HepG2 (cell line): ENCODE data around the gene U2AF2. TPM values are rescaled to one million over a fixed set of nuclear protein-coding genes. Genes with fewer than 3 reads are reported as not detected.
A peak's percentile ranks its signal among the peaks of the same experiment; 100 is the strongest.

ENCODE experiments used
- ATAC-seq: fragments of 200-7000 bp; cut with Tn5 transposase; 3 replicates; pipeline ENCODE4 v1.9.1; 2020; ENCODE audit warnings: mild to moderate bottlenecking, moderate library complexity
- BruUV-seq: library from RNA; stranded (reverse); fragments of 400-500 nt; replicated peaks from 2 replicates; lab custom pipeline; 2021; lab: Mats Ljungman, UMichigan
- CTCF ChIA-PET: fragments of 300-600 bp; formaldehyde crosslinking; extraction: SDS; loops from one replicate; lab custom pipeline; 2021; ENCODE audit warnings: low total read pairs, inconsistent platforms, low intra/inter-chr PET ratio; lab: Yijun Ruan, JAX
- POLR2A ChIA-PET: fragments of 350-600 bp; sonication (Branson Sonifier 250); formaldehyde crosslinking; loops from one replicate; lab custom pipeline; 2020; ENCODE audit warnings: antibody characterized with exemption, inconsistent platforms; lab: Yijun Ruan, JAX
- DNase-seq: peaks from one replicate; pipeline ENCODE4 v3.0.0-alpha.2; 2015; ENCODE audit warnings: low spot score
- FAIRE-seq: peaks from 3 replicates; lab custom pipeline; 2011; peaks lifted over from hg19 to GRCh38; lab: Jason Lieb, UNC
- H2AFZ ChIP-seq: one replicate; pipeline ENCODE4 v1.6.1; 2011; ENCODE audit warnings: low read length, inconsistent platforms
- H3K27ac ChIP-seq: fragments of 300-600 bp; 3 replicates; pipeline ENCODE4 v1.8.0; 2011; ENCODE audit warnings: mixed run types, mild to moderate bottlenecking, mixed read lengths, low read length, inconsistent platforms; ENCODE audit not compliant: insufficient read depth; ENCODE audit errors: extremely low read length
- H3K27me3 ChIP-seq, 2 experiments: fragments of 200-600 bp in 1 of 2; 2 replicates in 1 of 2; 3 replicates in 1 of 2; pipeline versions ENCODE4 v1.6.0 to v1.8.0; 2011; ENCODE audit warnings: low read length in 2 of 2, mild to moderate bottlenecking in 2 of 2, moderate library complexity in 2 of 2, inconsistent platforms in 1 of 2; ENCODE audit not compliant: insufficient read depth in 2 of 2, control insufficient read depth in 1 of 2
- H3K36me3 ChIP-seq, 2 experiments: fragments of 200-600 bp in 1 of 2; replicated peaks in 1 of 2; 2 replicates in 1 of 2; 3 replicates in 1 of 2; pipeline versions ENCODE4 v1.5.1 to v1.8.0; 2011; ENCODE audit warnings: low read length in 2 of 2, inconsistent platforms in 1 of 2; ENCODE audit not compliant: insufficient read depth in 2 of 2, control insufficient read depth in 1 of 2
- H3K4me1 ChIP-seq: 2 replicates; pipeline ENCODE4 v1.5.1; 2012; ENCODE audit warnings: low read length, inconsistent platforms; ENCODE audit not compliant: insufficient read depth
- H3K4me2 ChIP-seq: 2 replicates; pipeline ENCODE4 v1.6.0; 2011; ENCODE audit warnings: low read depth, low read length, inconsistent platforms
- H3K4me3 ChIP-seq, 3 experiments: fragments of 200-600 bp in 1 of 3; sonication (generic), shearing (Covaris generic) in 1 of 3; replicated peaks in 1 of 3; 2 replicates each; pipeline ENCODE4 v1.5.1; 2011 to 2016; ENCODE audit warnings: low read length in 3 of 3, inconsistent platforms in 2 of 3, low read depth in 2 of 3, mild to moderate bottlenecking in 2 of 3, control low read depth in 1 of 3, mixed read lengths in 1 of 3; ENCODE audit not compliant: insufficient read depth in 1 of 3
- H3K79me2 ChIP-seq: one replicate; pipeline ENCODE4 v1.6.1; 2011; ENCODE audit warnings: low read length, inconsistent platforms; ENCODE audit not compliant: insufficient read depth
- H3K9ac ChIP-seq: 2 replicates; pipeline ENCODE4 v1.6.0; 2011; ENCODE audit warnings: mild to moderate bottlenecking, low read depth, low read length, inconsistent platforms; ENCODE audit not compliant: insufficient read depth
- H3K9me3 ChIP-seq: 2 replicates; pipeline ENCODE4 v1.5.1; 2012; ENCODE audit warnings: mild to moderate bottlenecking, low read length
- H4K20me1 ChIP-seq: 2 replicates; pipeline ENCODE4 v1.6.0; 2011; ENCODE audit warnings: inconsistent platforms, mild to moderate bottlenecking, low read length, moderate library complexity; ENCODE audit not compliant: insufficient read depth
- EED ChIP-seq: sonication (generic); formaldehyde crosslinking; IDR thresholded peaks from 2 replicates; pipeline ENCODE4 v1.5.0; 2020; ENCODE audit warnings: mild to moderate bottlenecking, missing genetic modification reagents
- GTF2F1 ChIP-seq: fragments of 150-350 bp; IDR thresholded peaks from 2 replicates; pipeline ENCODE4 v1.6.1; 2014; ENCODE audit warnings: low read length
- GZF1 ChIP-seq: sonication (generic); formaldehyde crosslinking; IDR thresholded peaks from 2 replicates; pipeline ENCODE4 v1.5.1; 2020; ENCODE audit warnings: mild to moderate bottlenecking, missing genetic modification reagents
- KDM3A ChIP-seq: IDR thresholded peaks from 2 replicates; pipeline ENCODE4 v1.6.1; 2018; ENCODE audit warnings: low read depth, missing compliant biosample characterization
- NRL ChIP-seq: sonication (generic); formaldehyde crosslinking; IDR thresholded peaks from 2 replicates; pipeline ENCODE4 v1.5.0; 2020; ENCODE audit warnings: missing genetic modification reagents, mild to moderate bottlenecking, moderate library complexity, borderline replicate concordance
- PLRG1 ChIP-seq: fragments of 450-650 bp; conservative IDR thresholded peaks from 2 replicates; pipeline ENCODE4 v1.6.1; 2016
- RFXANK ChIP-seq: IDR thresholded peaks from 2 replicates; pipeline ENCODE4 v1.6.1; 2016
- SRF ChIP-seq: IDR thresholded peaks from 2 replicates; pipeline ENCODE4 v1.6.1; 2011; ENCODE audit warnings: mild to moderate bottlenecking, low read depth, low read length, moderate library complexity
- SSRP1 ChIP-seq: IDR thresholded peaks from 2 replicates; pipeline ENCODE4 v1.6.1; 2016; ENCODE audit warnings: control low read depth
- TARDBP ChIP-seq: sonication (generic); formaldehyde crosslinking; IDR thresholded peaks from 2 replicates; pipeline ENCODE4 v1.8.0; 2022; ENCODE audit warnings: mild to moderate bottlenecking, missing genetic modification reagents
- TBP ChIP-seq: sonication (generic); formaldehyde crosslinking; IDR thresholded peaks from 2 replicates; pipeline ENCODE4 v1.5.0; 2020; ENCODE audit warnings: missing genetic modification reagents
- ZBTB3 ChIP-seq: sonication (generic); formaldehyde crosslinking; IDR thresholded peaks from 2 replicates; pipeline ENCODE4 v1.4.0; 2020; ENCODE audit warnings: low read depth, mild to moderate bottlenecking, moderate library complexity, missing genetic modification reagents, borderline replicate concordance
- ZFP41 ChIP-seq: sonication (generic); formaldehyde crosslinking; IDR thresholded peaks from 2 replicates; pipeline ENCODE4 v1.4.0; 2020; ENCODE audit warnings: mild to moderate bottlenecking, missing genetic modification reagents, borderline replicate concordance
- ZNF33B ChIP-seq: sonication (generic); formaldehyde crosslinking; IDR thresholded peaks from 2 replicates; pipeline ENCODE4 v1.5.1; 2020; ENCODE audit warnings: mild to moderate bottlenecking, missing genetic modification reagents
- ZNF354B ChIP-seq: sonication (generic); formaldehyde crosslinking; IDR thresholded peaks from 2 replicates; pipeline ENCODE4 v1.8.0; 2022; ENCODE audit warnings: mild to moderate bottlenecking, missing genetic modification reagents
- ZNF883 ChIP-seq: sonication (generic); formaldehyde crosslinking; IDR thresholded peaks from 2 replicates; pipeline ENCODE4 v1.5.1; 2020; ENCODE audit warnings: mild to moderate bottlenecking, missing genetic modification reagents; ENCODE audit errors: not compliant biosample characterization
- WGBS: methylation state at CpG from one replicate; pipeline ENCODE4 v1.1.6; 2017; ENCODE audit warnings: low lambda C conversion rate; 5-methylcytosine and 5-hydroxymethylcytosine counted together
- in situ Hi-C: cut with HindIII; loops from 2 replicates; pipeline ENCODE4 v1.10.0; 2017; ENCODE audit warnings: low pct_unique_long_range_greater_than_20kb; ENCODE audit not compliant: extremely low pct_ligation_motif_present
- intact Hi-C: fragments of 100-400 bp; cut with micrococcal nuclease; formaldehyde crosslinking; loops from one replicate; pipeline ENCODE4 v1.10.0; 2022; ENCODE audit not compliant: unreplicated experiment
- polyA plus RNA-seq, 8 experiments: library from polyadenylated mRNA; depleted of rRNA in 3 of 8; stranded (reverse) in 7 of 8; unstranded in 1 of 8; fragments of >200 nt; fragmentation: Illumina TruSeq in 4 of 8; extraction: Trizol in 4 of 8; gene quantifications; 2 replicates each; pipeline versions ENCODE4 v1.2.1 to v1.2.3, GENCODE V29; 2011 to 2016; ENCODE audit warnings: low read depth in 4 of 8, missing spikeins in 1 of 8, mixed read lengths in 1 of 8; ENCODE audit not compliant: insufficient read depth in 1 of 8
- total RNA-seq, 5 experiments: library from RNA; depleted of rRNA; stranded (reverse); fragments of >200 nt; fragmentation: Illumina TruSeq; extraction: Trizol; gene quantifications; 2 replicates each; pipeline ENCODE4 v1.2.3, GENCODE V29; 2016; ENCODE audit warnings: low read depth in 1 of 5
- TF ChIP-seq, protein P1 (sequence below): sonication (generic); formaldehyde crosslinking; IDR thresholded peaks from 2 replicates; pipeline ENCODE4 v1.4.0; 2020; ENCODE audit warnings: mild to moderate bottlenecking, low read depth, missing genetic modification reagents
- TF ChIP-seq, protein P2 (sequence below): sonication (generic); formaldehyde crosslinking; IDR thresholded peaks from 2 replicates; pipeline ENCODE4 v1.8.0; 2022; ENCODE audit warnings: mild to moderate bottlenecking, missing genetic modification reagents, moderate library complexity

U2AF2 gene
- total and polyA plus RNA-seq, 2 of the 13 experiments (the other 11 are each of a cell fraction or from before 2014, with no cell fraction given), result 84.3 to 124 TPM

GRCh38 chr19:55674841-55675660, 20.2 kb downstream of the U2AF2 start, which contains the start of gene EPN1:
Gene EPN1, plus strand, starts transcription at chr19:55675226. Its CDS starts 3,402 bp downstream, at chr19:55678628.
- POLR2A ChIA-PET, result interaction anchor here (1.3 to 1.5 kb wide), 2 partner anchors 9 to 20 kb away, joined by 4 to 7 read pairs; partner anchors contain the start of gene U2AF2
- Histone ChIP-seq H3K27me3 (no peaks in the 10 kb centered on the region; a peak in 1 of 5 replicates), H3K9me3 (no peaks in the 10 kb centered on the region), H3K4me2 (peak within 1 kb of the TSS; percentile 64), H3K27ac (peak within 1 kb of the TSS; percentile 62), H4K20me1 (peaks cover 21% of the 10 kb centered on the region), H3K36me3 (peaks cover 25 to 47% of the 10 kb centered on the region in 2 experiments; a peak in 4 of 5 replicates), H2AFZ (no peak within 1 kb of the TSS), H3K9ac (peak within 1 kb of the TSS; percentile 94), H3K4me1 (peaks cover 43% of the 10 kb centered on the region), H3K4me3 (peak within 1 kb of the TSS; percentile 77 to 89 (median 89)), H3K79me2 (peaks cover 74% of the 10 kb centered on the region)
- intact Hi-C loops, result no loop called here
- ATAC-seq, result peak; percentile 84
- WGBS, result 6% methylated on average over 10 of the region's 101 CpGs
- peak; percentile 53 for FAIRE-seq
- in situ Hi-C loops, result no loop called here
- CTCF ChIA-PET, result no interaction called here
- BruUV-seq, result no TSS peak
- DNase-seq, result peak; percentile 91
- TF ChIP-seq NRL (CRISPR knock-in tag) (no peak; the same call in 1 of the 2 replicates), GTF2F1 (no peak), ZNF354B (CRISPR knock-in tag) (no peak), EED (no peak; the same call in 1 of the 2 replicates), RFXANK (no peak), TBP (CRISPR knock-in tag) (no peak), SSRP1 (CRISPR knock-in tag) (no peak), ZBTB3 (CRISPR knock-in tag) (no peak), PLRG1 (no peak), KDM3A (CRISPR knock-in tag) (no peak), ZNF883 (CRISPR knock-in tag) (peak; percentile 73), GZF1 (CRISPR knock-in tag) (no peak), ZNF33B (CRISPR knock-in tag) (no peak), SRF (peak; percentile 38; the same call in 1 of the 2 replicates), TARDBP (CRISPR knock-in tag) (no peak; the same call in 1 of the 2 replicates), ZFP41 (CRISPR knock-in tag) (no peak)
- TF ChIP-seq, protein P1, sequence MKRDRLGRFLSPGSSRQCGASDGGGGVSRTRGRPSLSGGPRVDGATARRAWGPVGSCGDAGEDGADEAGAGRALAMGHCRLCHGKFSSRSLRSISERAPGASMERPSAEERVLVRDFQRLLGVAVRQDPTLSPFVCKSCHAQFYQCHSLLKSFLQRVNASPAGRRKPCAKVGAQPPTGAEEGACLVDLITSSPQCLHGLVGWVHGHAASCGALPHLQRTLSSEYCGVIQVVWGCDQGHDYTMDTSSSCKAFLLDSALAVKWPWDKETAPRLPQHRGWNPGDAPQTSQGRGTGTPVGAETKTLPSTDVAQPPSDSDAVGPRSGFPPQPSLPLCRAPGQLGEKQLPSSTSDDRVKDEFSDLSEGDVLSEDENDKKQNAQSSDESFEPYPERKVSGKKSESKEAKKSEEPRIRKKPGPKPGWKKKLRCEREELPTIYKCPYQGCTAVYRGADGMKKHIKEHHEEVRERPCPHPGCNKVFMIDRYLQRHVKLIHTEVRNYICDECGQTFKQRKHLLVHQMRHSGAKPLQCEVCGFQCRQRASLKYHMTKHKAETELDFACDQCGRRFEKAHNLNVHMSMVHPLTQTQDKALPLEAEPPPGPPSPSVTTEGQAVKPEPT (CRISPR knock-in tag), result no peak
- TF ChIP-seq, protein P2, sequence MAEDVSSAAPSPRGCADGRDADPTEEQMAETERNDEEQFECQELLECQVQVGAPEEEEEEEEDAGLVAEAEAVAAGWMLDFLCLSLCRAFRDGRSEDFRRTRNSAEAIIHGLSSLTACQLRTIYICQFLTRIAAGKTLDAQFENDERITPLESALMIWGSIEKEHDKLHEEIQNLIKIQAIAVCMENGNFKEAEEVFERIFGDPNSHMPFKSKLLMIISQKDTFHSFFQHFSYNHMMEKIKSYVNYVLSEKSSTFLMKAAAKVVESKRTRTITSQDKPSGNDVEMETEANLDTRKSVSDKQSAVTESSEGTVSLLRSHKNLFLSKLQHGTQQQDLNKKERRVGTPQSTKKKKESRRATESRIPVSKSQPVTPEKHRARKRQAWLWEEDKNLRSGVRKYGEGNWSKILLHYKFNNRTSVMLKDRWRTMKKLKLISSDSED (CRISPR knock-in tag), result no peak
